Measurements from ENCODE around the gene CD48.
A peak's percentile ranks its signal among the peaks of the same experiment; 100 is the strongest.

The CD48 gene

GRCh38 chr1:160711276-160711601 is 383 bp downstream of the CD48 start:
- no peaks in the 10 kb centered on the region for H3K27me3 ChIP-seq (ENCODE audit: control insufficient read depth, low read length)
- H3K79me2 ChIP-seq (ENCODE audit: control insufficient read depth, low read length) = no peaks in the 10 kb centered on the region
- no peaks in the 10 kb centered on the region for H3K9me2 ChIP-seq (replicated peaks; ENCODE audit: control insufficient read depth, low read length)
- peaks cover 65% of the 10 kb centered on the region for H3K4me1 ChIP-seq (ENCODE audit: control insufficient read depth, low read length)
- no peaks in the 10 kb centered on the region for H3K9me3 ChIP-seq (ENCODE audit: control insufficient read depth, insufficient read depth, low read length)
- no peak overlapping the region for H3K27ac ChIP-seq (ENCODE audit: low read depth, low read length)
- peak overlapping the region; percentile 55 for H3K4me3 ChIP-seq (ENCODE audit: low read length)
- H4K20me1 ChIP-seq (ENCODE audit: control insufficient read depth, insufficient read depth, low read depth, low read length) = no peaks in the 10 kb centered on the region
- 0 out of 2 replicates have a peak, but pooled peaks cover 3% of the 10 kb centered on the region for H3F3A ChIP-seq (ENCODE audit: control insufficient read depth, insufficient read depth)
- H3K36me3 ChIP-seq (ENCODE audit: control insufficient read depth, low read length) = no peaks in the 10 kb centered on the region
- H3K4me2 ChIP-seq (ENCODE audit: low read length) = peak overlapping the region; percentile 65
- TF ChIP-seq CTCF (IDR thresholded peaks at IDR 0.05; ENCODE audit: low read depth, low read length, poor library complexity, severe bottlenecking) (no peak), EZH2phosphoT487 (IDR thresholded peaks at IDR 0.05; ENCODE audit: borderline replicate concordance, low read length) (no peak)

- H3F3A ChIP-seq (ENCODE audit: control insufficient read depth, insufficient read depth) = 0 out of 2 replicates have a peak, but pooled peaks cover 3% of the 10 kb centered on the region
- H3K4me2 ChIP-seq (ENCODE audit: low read length) = peak overlapping the region; percentile 65
Measured at GRCh38 chr1:160710517-160711252, 937 bp downstream of the CD48 start.

GRCh38 chr1:160709715-160710114 is 1.9 kb downstream of the CD48 start:
- Histone ChIP-seq H4K20me1 (ENCODE audit: control insufficient read depth, insufficient read depth, low read depth, low read length) (no peaks in the 10 kb centered on the region), H3F3A (ENCODE audit: control insufficient read depth, insufficient read depth) (0 out of 2 replicates have a peak, but pooled peaks cover 3% of the 10 kb centered on the region), H3K27me3 (ENCODE audit: control insufficient read depth, low read length) (no peaks in the 10 kb centered on the region), H3K4me3 (ENCODE audit: low read length) (no peak overlapping the region), H3K36me3 (ENCODE audit: control insufficient read depth, low read length) (no peaks in the 10 kb centered on the region), H3K9me2 (replicated peaks; ENCODE audit: control insufficient read depth, low read length) (no peaks in the 10 kb centered on the region), H3K4me2 (ENCODE audit: low read length) (no peak overlapping the region; the same call in 1 of the 2 replicates), H3K9me3 (ENCODE audit: control insufficient read depth, insufficient read depth, low read length) (no peaks in the 10 kb centered on the region), H3K79me2 (ENCODE audit: control insufficient read depth, low read length) (no peaks in the 10 kb centered on the region), H3K27ac (ENCODE audit: low read depth, low read length) (no peak overlapping the region), H3K4me1 (ENCODE audit: control insufficient read depth, low read length) (peaks cover 65% of the 10 kb centered on the region)
- TF ChIP-seq CTCF (IDR thresholded peaks at IDR 0.05; ENCODE audit: low read depth, low read length, poor library complexity, severe bottlenecking) = no peak
- no peak for TF ChIP-seq EZH2phosphoT487 (IDR thresholded peaks at IDR 0.05; ENCODE audit: borderline replicate concordance, low read length)

More at GRCh38 chr1:160710517-160711252, 937 bp downstream of the CD48 start:
- Histone ChIP-seq H3K79me2 (ENCODE audit: control insufficient read depth, low read length) (no peaks in the 10 kb centered on the region), H3K4me3 (ENCODE audit: low read length) (peak overlapping the region; percentile 55; the same call in 1 of the 2 replicates), H3K27me3 (ENCODE audit: control insufficient read depth, low read length) (no peaks in the 10 kb centered on the region), H4K20me1 (ENCODE audit: control insufficient read depth, insufficient read depth, low read depth, low read length) (no peaks in the 10 kb centered on the region), H3K4me1 (ENCODE audit: control insufficient read depth, low read length) (peaks cover 65% of the 10 kb centered on the region), H3K27ac (ENCODE audit: low read depth, low read length) (no peak overlapping the region), H3K9me2 (replicated peaks; ENCODE audit: control insufficient read depth, low read length) (no peaks in the 10 kb centered on the region), H3K36me3 (ENCODE audit: control insufficient read depth, low read length) (no peaks in the 10 kb centered on the region), H3K9me3 (ENCODE audit: control insufficient read depth, insufficient read depth, low read length) (no peaks in the 10 kb centered on the region)
- TF ChIP-seq CTCF (IDR thresholded peaks at IDR 0.05; ENCODE audit: low read depth, low read length, poor library complexity, severe bottlenecking) (no peak), EZH2phosphoT487 (IDR thresholded peaks at IDR 0.05; ENCODE audit: borderline replicate concordance, low read length) (no peak)

Measured in DOHH2 (cell line).